ENCODE data around the gene MSI2.

- TF ChIP-seq CTCF (IDR thresholded peaks at IDR 0.05) (no peak), POLR2A (IDR thresholded peaks at IDR 0.05) (no peak)
Measured at GRCh38 chr17:57545731-57546342, 289.5 kb downstream of the MSI2 start.
